ENCODE results near the gene CAMK1. TPM values are rescaled to one million over a fixed set of nuclear protein-coding genes. Genes with fewer than 3 reads are reported as not detected.

Gene CAMK1
- total and polyA plus RNA-seq, 2 donors (not counting 1 experiment from before 2014, with no cell fraction given): 27.7 to 64.2 TPM

GRCh38 chr3:9786825-9787669 lies 17.3 kb upstream of the CAMK1 start:
- no peak overlapping the region for H2AFZ ChIP-seq (ENCODE audit: low read length)
- peaks cover 6% of the 10 kb centered on the region for H3K79me2 ChIP-seq (ENCODE audit: control insufficient read depth, insufficient read depth, low read length)
- no peaks in the 10 kb centered on the region for H4K20me1 ChIP-seq (ENCODE audit: control insufficient read depth, extremely low read depth, insufficient read depth, low read length)
- TF ChIP-seq EZH2 (IDR thresholded peaks at IDR 0.05; ENCODE audit: low read length, missing control alignments) (no peak), CTCF (conservative IDR thresholded peaks at IDR 0.05 in 1 of 2, IDR thresholded peaks at IDR 0.05 in 1 of 2; ENCODE audit: low read depth in 1 of 2, low read length in 2 of 2) (peak; percentile 33 to 52)
- H3K9me3 ChIP-seq (ENCODE audit: control insufficient read depth, insufficient read depth, low read depth, low read length): no peaks in the 10 kb centered on the region
- no peak for DNase-seq (ENCODE audit: low read depth in 2 of 2)
- H3K27me3 ChIP-seq (ENCODE audit: control insufficient read depth, insufficient read depth, low read length): no peaks in the 10 kb centered on the region
- no peaks in the 10 kb centered on the region for H3K4me1 ChIP-seq (ENCODE audit: control insufficient read depth, extremely low read depth, insufficient read depth, low read length)
- peaks cover 27% of the 10 kb centered on the region for H3K36me3 ChIP-seq (ENCODE audit: control insufficient read depth, insufficient read depth, low read length)
- H3K4me3 ChIP-seq (replicated peaks in 1 of 4; ENCODE audit: control extremely low read depth in 1 of 4, insufficient read depth in 1 of 4, low read depth in 3 of 4, low read length in 4 of 4): no peak overlapping the region
- no peak overlapping the region for H3K4me2 ChIP-seq (ENCODE audit: extremely low read depth, insufficient read depth, low read length)
- no peak overlapping the region for H3K9ac ChIP-seq (ENCODE audit: insufficient read depth, low read length)
- no peak overlapping the region for H3K27ac ChIP-seq (ENCODE audit: insufficient read depth, low read length)

GRCh38 chr3:9786209-9786739 lies 16.5 kb upstream of the CAMK1 start:
- H3K27ac ChIP-seq (ENCODE audit: insufficient read depth, low read length): no peak overlapping the region

More at GRCh38 chr3:9786209-9786739, 16.5 kb upstream of the CAMK1 start:
- H3K4me1 ChIP-seq (ENCODE audit: control insufficient read depth, extremely low read depth, insufficient read depth, low read length): no peaks in the 10 kb centered on the region
- no peak overlapping the region for H3K9ac ChIP-seq (ENCODE audit: insufficient read depth, low read length)
- TF ChIP-seq EZH2 (IDR thresholded peaks at IDR 0.05; ENCODE audit: low read length, missing control alignments) (no peak), CTCF (conservative IDR thresholded peaks at IDR 0.05 in 1 of 2, IDR thresholded peaks at IDR 0.05 in 1 of 2; ENCODE audit: low read depth in 1 of 2, low read length in 2 of 2) (no peak)
- H3K4me2 ChIP-seq (ENCODE audit: extremely low read depth, insufficient read depth, low read length): no peak overlapping the region
- no peaks in the 10 kb centered on the region for H3K9me3 ChIP-seq (ENCODE audit: control insufficient read depth, insufficient read depth, low read depth, low read length)
- H3K4me3 ChIP-seq (replicated peaks in 1 of 4; ENCODE audit: control extremely low read depth in 1 of 4, insufficient read depth in 1 of 4, low read depth in 3 of 4, low read length in 4 of 4): no peak overlapping the region
- peaks cover 2% of the 10 kb centered on the region for H3K79me2 ChIP-seq (ENCODE audit: control insufficient read depth, insufficient read depth, low read length)
- no peaks in the 10 kb centered on the region for H4K20me1 ChIP-seq (ENCODE audit: control insufficient read depth, extremely low read depth, insufficient read depth, low read length)
- no peak for DNase-seq (ENCODE audit: low read depth in 2 of 2)
- H3K27me3 ChIP-seq (ENCODE audit: control insufficient read depth, insufficient read depth, low read length): no peaks in the 10 kb centered on the region
- no peak overlapping the region for H2AFZ ChIP-seq (ENCODE audit: low read length)
- H3K36me3 ChIP-seq (ENCODE audit: control insufficient read depth, insufficient read depth, low read length): peaks cover 28% of the 10 kb centered on the region
